SK-N-SH treated with all-trans-retinoic acid at 6 μM for 48 hours (cell line): ENCODE measurements around the gene KCNJ1.

Experiments used
- ARNTL ChIP-seq: fragments of 450-650 bp; formaldehyde crosslinking; IDR thresholded peaks from 2 replicates; pipeline ENCODE4 v1.5.0; 2020; ENCODE audit warnings: low read depth, mild to moderate bottlenecking, moderate library complexity, borderline replicate concordance
- ESRRG ChIP-seq: fragments of 250-450 bp; sonication (Bioruptor Pico); IDR thresholded peaks from 2 replicates; pipeline ENCODE4 v1.6.1; 2021; ENCODE audit warnings: mild to moderate bottlenecking
- GLIS3 ChIP-seq: fragments of 250-450 bp; sonication (Bioruptor Pico); IDR thresholded peaks from 2 replicates; pipeline ENCODE4 v1.5.0; 2020; ENCODE audit warnings: mild to moderate bottlenecking, moderate library complexity
- ISL1 ChIP-seq: fragments of 250-450 bp; sonication (Bioruptor Pico); IDR thresholded peaks from 2 replicates; pipeline ENCODE4 v2.1.2; 2022; ENCODE audit warnings: mild to moderate bottlenecking, moderate library complexity
- RARB ChIP-seq: fragments of 250-450 bp; sonication (Bioruptor Pico); IDR thresholded peaks from 2 replicates; pipeline ENCODE4 v1.8.0; 2021; ENCODE audit warnings: mild to moderate bottlenecking, moderate library complexity
- ZFP3 ChIP-seq: fragments of 250-450 bp; sonication (Bioruptor Pico); IDR thresholded peaks from 2 replicates; pipeline ENCODE4 v1.5.0; 2020; ENCODE audit warnings: mild to moderate bottlenecking, moderate library complexity
- ZNF70 ChIP-seq: fragments of 450-650 bp; formaldehyde crosslinking; IDR thresholded peaks from 2 replicates; pipeline ENCODE4 v1.5.0; 2020; ENCODE audit warnings: mild to moderate bottlenecking, moderate library complexity
- TF ChIP-seq, protein P1 (sequence below): fragments of 250-450 bp; sonication (Bioruptor Pico); IDR thresholded peaks from 2 replicates; pipeline ENCODE4 v1.8.0; 2020; ENCODE audit warnings: mild to moderate bottlenecking, moderate library complexity, borderline replicate concordance
- TF ChIP-seq, protein P2 (sequence below): fragments of 250-450 bp; sonication (Bioruptor Pico); IDR thresholded peaks from 2 replicates; pipeline ENCODE4 v1.5.0; 2020; ENCODE audit warnings: mild to moderate bottlenecking, moderate library complexity
- TF ChIP-seq, protein P3 (sequence below): fragments of 250-450 bp; sonication (Bioruptor Pico); IDR thresholded peaks from 2 replicates; pipeline ENCODE4 v1.5.1; 2020; ENCODE audit warnings: low read depth, mild to moderate bottlenecking, moderate library complexity

DNA sequence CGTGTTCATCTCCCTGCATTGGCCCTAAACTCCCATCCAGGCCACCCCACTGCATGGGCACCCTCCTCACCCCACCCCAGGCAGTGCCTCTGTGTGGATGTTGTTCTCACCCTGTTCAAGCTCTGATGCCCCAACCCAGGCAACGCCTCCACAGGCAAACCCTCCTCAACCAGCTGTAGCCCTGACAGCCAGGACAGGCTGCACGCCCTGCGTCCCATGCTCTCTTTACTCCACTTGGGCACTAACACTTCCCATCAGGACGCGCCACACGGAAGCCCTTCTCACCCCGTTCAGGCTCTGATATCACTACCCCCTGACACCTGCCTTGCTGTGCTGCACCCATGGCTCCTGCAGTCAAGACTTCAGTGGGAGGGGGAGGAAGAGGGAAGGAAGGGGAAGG, 47.9 kb downstream of the KCNJ1 start:
- TF ChIP-seq, protein P1, sequence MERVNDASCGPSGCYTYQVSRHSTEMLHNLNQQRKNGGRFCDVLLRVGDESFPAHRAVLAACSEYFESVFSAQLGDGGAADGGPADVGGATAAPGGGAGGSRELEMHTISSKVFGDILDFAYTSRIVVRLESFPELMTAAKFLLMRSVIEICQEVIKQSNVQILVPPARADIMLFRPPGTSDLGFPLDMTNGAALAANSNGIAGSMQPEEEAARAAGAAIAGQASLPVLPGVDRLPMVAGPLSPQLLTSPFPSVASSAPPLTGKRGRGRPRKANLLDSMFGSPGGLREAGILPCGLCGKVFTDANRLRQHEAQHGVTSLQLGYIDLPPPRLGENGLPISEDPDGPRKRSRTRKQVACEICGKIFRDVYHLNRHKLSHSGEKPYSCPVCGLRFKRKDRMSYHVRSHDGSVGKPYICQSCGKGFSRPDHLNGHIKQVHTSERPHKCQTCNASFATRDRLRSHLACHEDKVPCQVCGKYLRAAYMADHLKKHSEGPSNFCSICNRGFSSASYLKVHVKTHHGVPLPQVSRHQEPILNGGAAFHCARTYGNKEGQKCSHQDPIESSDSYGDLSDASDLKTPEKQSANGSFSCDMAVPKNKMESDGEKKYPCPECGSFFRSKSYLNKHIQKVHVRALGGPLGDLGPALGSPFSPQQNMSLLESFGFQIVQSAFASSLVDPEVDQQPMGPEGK (CRISPR knock-in tag), result no peak
- TF ChIP-seq ZNF70 (CRISPR knock-in tag) (no peak), ESRRG (CRISPR knock-in tag) (no peak), ISL1 (CRISPR knock-in tag) (no peak), ARNTL (CRISPR knock-in tag) (no peak), GLIS3 (CRISPR knock-in tag) (no peak), ZFP3 (CRISPR knock-in tag) (no peak), RARB (CRISPR knock-in tag) (no peak)
- TF ChIP-seq, protein P2, sequence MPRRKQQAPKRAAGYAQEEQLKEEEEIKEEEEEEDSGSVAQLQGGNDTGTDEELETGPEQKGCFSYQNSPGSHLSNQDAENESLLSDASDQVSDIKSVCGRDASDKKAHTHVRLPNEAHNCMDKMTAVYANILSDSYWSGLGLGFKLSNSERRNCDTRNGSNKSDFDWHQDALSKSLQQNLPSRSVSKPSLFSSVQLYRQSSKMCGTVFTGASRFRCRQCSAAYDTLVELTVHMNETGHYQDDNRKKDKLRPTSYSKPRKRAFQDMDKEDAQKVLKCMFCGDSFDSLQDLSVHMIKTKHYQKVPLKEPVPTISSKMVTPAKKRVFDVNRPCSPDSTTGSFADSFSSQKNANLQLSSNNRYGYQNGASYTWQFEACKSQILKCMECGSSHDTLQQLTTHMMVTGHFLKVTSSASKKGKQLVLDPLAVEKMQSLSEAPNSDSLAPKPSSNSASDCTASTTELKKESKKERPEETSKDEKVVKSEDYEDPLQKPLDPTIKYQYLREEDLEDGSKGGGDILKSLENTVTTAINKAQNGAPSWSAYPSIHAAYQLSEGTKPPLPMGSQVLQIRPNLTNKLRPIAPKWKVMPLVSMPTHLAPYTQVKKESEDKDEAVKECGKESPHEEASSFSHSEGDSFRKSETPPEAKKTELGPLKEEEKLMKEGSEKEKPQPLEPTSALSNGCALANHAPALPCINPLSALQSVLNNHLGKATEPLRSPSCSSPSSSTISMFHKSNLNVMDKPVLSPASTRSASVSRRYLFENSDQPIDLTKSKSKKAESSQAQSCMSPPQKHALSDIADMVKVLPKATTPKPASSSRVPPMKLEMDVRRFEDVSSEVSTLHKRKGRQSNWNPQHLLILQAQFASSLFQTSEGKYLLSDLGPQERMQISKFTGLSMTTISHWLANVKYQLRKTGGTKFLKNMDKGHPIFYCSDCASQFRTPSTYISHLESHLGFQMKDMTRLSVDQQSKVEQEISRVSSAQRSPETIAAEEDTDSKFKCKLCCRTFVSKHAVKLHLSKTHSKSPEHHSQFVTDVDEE (CRISPR knock-in tag), result no peak
- TF ChIP-seq, protein P3, sequence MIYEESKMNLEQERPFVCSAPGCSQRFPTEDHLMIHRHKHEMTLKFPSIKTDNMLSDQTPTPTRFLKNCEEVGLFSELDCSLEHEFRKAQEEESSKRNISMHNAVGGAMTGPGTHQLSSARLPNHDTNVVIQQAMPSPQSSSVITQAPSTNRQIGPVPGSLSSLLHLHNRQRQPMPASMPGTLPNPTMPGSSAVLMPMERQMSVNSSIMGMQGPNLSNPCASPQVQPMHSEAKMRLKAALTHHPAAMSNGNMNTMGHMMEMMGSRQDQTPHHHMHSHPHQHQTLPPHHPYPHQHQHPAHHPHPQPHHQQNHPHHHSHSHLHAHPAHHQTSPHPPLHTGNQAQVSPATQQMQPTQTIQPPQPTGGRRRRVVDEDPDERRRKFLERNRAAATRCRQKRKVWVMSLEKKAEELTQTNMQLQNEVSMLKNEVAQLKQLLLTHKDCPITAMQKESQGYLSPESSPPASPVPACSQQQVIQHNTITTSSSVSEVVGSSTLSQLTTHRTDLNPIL (CRISPR knock-in tag), result no peak
